ENCODE measurements around the gene RBM25.

DNA sequence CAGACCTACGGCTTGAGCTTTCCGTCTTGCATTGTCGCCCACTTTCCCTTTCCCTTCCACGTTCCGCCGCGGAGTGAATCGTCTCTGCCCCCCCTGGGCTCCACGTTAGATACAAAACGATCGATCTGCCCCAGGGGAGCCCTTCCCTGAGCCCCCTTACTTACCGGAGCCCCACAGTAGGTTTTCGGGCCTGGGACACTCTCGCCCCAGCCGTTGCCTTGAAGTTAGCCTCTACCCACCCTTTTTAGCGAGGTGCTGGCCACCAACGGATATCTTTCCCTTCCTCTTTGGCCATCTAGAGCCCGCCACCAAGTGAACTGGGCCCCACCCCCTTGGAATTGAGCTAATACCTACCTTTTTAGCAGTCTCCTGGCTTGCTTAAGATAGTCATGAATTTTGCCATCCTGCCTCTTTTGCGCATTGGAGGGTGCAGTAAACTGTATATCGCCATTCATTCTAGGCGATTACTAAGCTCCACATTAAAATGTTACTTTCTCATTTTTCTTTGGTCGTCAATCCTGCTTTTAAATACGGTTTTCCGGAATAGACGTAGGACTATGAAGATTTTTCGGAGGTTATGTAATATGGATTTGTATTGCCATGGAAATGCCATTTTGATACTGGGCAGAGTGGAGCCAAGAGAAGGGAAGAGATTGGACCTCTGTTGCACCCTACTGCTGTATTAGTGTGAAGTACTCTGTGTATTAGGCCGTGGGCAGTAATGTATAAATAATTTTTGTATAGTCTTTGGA is 764 bp downstream of the RBM25 start:
- TF ChIP-seq POLR2A (IDR thresholded peaks at IDR 0.05), result no peak
- TF ChIP-seq, protein P1, sequence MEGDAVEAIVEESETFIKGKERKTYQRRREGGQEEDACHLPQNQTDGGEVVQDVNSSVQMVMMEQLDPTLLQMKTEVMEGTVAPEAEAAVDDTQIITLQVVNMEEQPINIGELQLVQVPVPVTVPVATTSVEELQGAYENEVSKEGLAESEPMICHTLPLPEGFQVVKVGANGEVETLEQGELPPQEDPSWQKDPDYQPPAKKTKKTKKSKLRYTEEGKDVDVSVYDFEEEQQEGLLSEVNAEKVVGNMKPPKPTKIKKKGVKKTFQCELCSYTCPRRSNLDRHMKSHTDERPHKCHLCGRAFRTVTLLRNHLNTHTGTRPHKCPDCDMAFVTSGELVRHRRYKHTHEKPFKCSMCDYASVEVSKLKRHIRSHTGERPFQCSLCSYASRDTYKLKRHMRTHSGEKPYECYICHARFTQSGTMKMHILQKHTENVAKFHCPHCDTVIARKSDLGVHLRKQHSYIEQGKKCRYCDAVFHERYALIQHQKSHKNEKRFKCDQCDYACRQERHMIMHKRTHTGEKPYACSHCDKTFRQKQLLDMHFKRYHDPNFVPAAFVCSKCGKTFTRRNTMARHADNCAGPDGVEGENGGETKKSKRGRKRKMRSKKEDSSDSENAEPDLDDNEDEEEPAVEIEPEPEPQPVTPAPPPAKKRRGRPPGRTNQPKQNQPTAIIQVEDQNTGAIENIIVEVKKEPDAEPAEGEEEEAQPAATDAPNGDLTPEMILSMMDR (IDR thresholded peaks at IDR 0.05), result no peak
